Ascending aorta (tissue), 2 donors: ENCODE data around the gene PRKAR1B. TPM values are rescaled to one million over a fixed set of nuclear protein-coding genes. Genes with fewer than 3 reads are reported as not detected.
"Not testable (repeated sequence)": the region's sequence is repeated elsewhere in the genome, so short reads cannot be mapped to it uniquely, and the experiment has no call there.

ENCODE experiments used
- DNase-seq, 2 donors: peaks; one replicate each; pipeline ENCODE4 v3.0.0-alpha.2; 2019; ENCODE audit warnings: low spot score in 2 of 2
- H3K27ac ChIP-seq, 2 donors: fragments of 200-600 bp; sonication (generic); one replicate each; pipeline ENCODE4 v1.5.1; 2016 to 2017; ENCODE audit warnings: mild to moderate bottlenecking in 1 of 2
- H3K27me3 ChIP-seq: fragments of 200-600 bp; sonication (generic); one replicate; pipeline ENCODE4 v1.5.1; 2017
- H3K36me3 ChIP-seq, 2 donors: fragments of 200-600 bp; sonication (generic); one replicate each; pipeline ENCODE4 v1.5.1; 2016
- H3K4me1 ChIP-seq, 2 donors: fragments of 200-600 bp; sonication (generic); one replicate each; pipeline ENCODE4 v1.5.1; 2016 to 2017; ENCODE audit warnings: mild to moderate bottlenecking in 1 of 2
- H3K4me3 ChIP-seq, 2 donors: fragments of 200-600 bp; sonication (generic); one replicate each; pipeline ENCODE4 v1.5.1; 2016 to 2017; ENCODE audit warnings: mild to moderate bottlenecking in 1 of 2
- H3K9me3 ChIP-seq, 2 donors: fragments of 200-600 bp; sonication (generic); one replicate each; pipeline ENCODE4 v1.5.1; 2016
- CTCF ChIP-seq, 3 experiments: fragments of 200-600 bp in 2 of 3; fragments of 450-650 bp in 1 of 3; sonication (generic) in 2 of 3; IDR thresholded peaks; one replicate each; pipeline ENCODE4 v1.5.1; 2016 to 2019; ENCODE audit warnings: antibody characterized with exemption in 3 of 3, mild to moderate bottlenecking in 1 of 3, moderate library complexity in 1 of 3
- intact Hi-C: fragments of 100-400 bp; cut with DNase I; formaldehyde crosslinking; loops from one replicate; pipeline ENCODE4 v1.15.1; 2023
- total RNA-seq: library from RNA; depleted of rRNA; stranded (reverse); fragments of >200 nt; gene quantifications from one replicate; pipeline ENCODE4 v1.1.0, GENCODE V29; 2016

PRKAR1B gene
- total RNA-seq, 1 donor from 2014 or later = 13.0 TPM

GRCh38 chr7:746155-747061 lies 19.3 kb upstream of the PRKAR1B start:
- H3K4me3 ChIP-seq = no peak overlapping the region
- no peak overlapping the region for H3K27ac ChIP-seq
- H3K27me3 ChIP-seq = no peaks in the 10 kb centered on the region
- intact Hi-C loops = no loop called here
- no peaks in the 10 kb centered on the region for H3K4me1 ChIP-seq
- no peak for TF ChIP-seq CTCF (IDR thresholded peaks at IDR 0.05)
- peaks cover 2 to 27% of the 10 kb centered on the region in 2 donors for H3K36me3 ChIP-seq
- DNase-seq = no peak
- H3K9me3 ChIP-seq = no peaks in the 10 kb centered on the region

- Histone ChIP-seq H3K9me3 (no peaks in the 10 kb centered on the region), H3K27me3 (no peaks in the 10 kb centered on the region), H3K4me3 (no peak overlapping the region), H3K27ac (no peak overlapping the region), H3K4me1 (no peaks in the 10 kb centered on the region), H3K36me3 (peaks cover 10 to 30% of the 10 kb centered on the region in 2 donors)
- no peak for TF ChIP-seq CTCF (IDR thresholded peaks at IDR 0.05)
- DNase-seq = no peak
- intact Hi-C loops = no loop called here
Measured at GRCh38 chr7:745431-746154, 18.5 kb upstream of the PRKAR1B start.

- TF ChIP-seq CTCF (IDR thresholded peaks at IDR 0.05) = no peak
- Histone ChIP-seq H3K36me3 (peaks cover 16 to 34% of the 10 kb centered on the region in 2 donors), H3K4me3 (no peak overlapping the region), H3K27ac (no peak overlapping the region), H3K9me3 (no peaks in the 10 kb centered on the region), H3K27me3 (no peaks in the 10 kb centered on the region), H3K4me1 (no peaks in the 10 kb centered on the region)
- intact Hi-C loops = no loop called here
- DNase-seq = no peak
Measured at GRCh38 chr7:744854-745430, 17.9 kb upstream of the PRKAR1B start.

- intact Hi-C loops, H3K4me1 ChIP-seq, DNase-seq, H3K4me3 ChIP-seq, H3K9me3 ChIP-seq, H3K27ac ChIP-seq, H3K27me3 ChIP-seq: not testable (repeated sequence)
- H3K36me3 ChIP-seq = peaks cover 16 to 35% of the 10 kb centered on the region in 2 donors
Measured at GRCh38 chr7:744128-744520, 17.0 kb upstream of the PRKAR1B start.

GRCh38 chr7:743341-744127 lies 16.5 kb upstream of the PRKAR1B start:
- H3K9me3 ChIP-seq, intact Hi-C loops, H3K27ac ChIP-seq, H3K4me3 ChIP-seq, H3K4me1 ChIP-seq, H3K27me3 ChIP-seq, DNase-seq: not testable (repeated sequence)
- peaks cover 16 to 35% of the 10 kb centered on the region in 2 donors for H3K36me3 ChIP-seq

- Histone ChIP-seq H3K27ac (no peak overlapping the region), H3K4me3 (no peak overlapping the region), H3K4me1 (no peaks in the 10 kb centered on the region), H3K27me3 (no peaks in the 10 kb centered on the region), H3K36me3 (peaks cover 16 to 35% of the 10 kb centered on the region in 2 donors), H3K9me3 (no peaks in the 10 kb centered on the region)
- no peak for DNase-seq
- TF ChIP-seq CTCF (IDR thresholded peaks at IDR 0.05) = no peak
- intact Hi-C loops = no loop called here
Measured at GRCh38 chr7:742791-743190, 15.7 kb upstream of the PRKAR1B start.
